ENCODE measurements around the gene USH1C. TPM values are rescaled to one million over a fixed set of nuclear protein-coding genes. Genes with fewer than 3 reads are reported as not detected.

Gene USH1C
- total RNA-seq, 1 experiment from 2014 or later: 1.0 TPM

GRCh38 chr11:17526326-17526725, 17.9 kb downstream of the USH1C start:
- H2BK20ac ChIP-seq (ENCODE audit: low read depth, low read length, poor library complexity, severe bottlenecking): no peak overlapping the region
- no peak overlapping the region for H3K9ac ChIP-seq (ENCODE audit: extremely low read depth, insufficient read length, low read length)
- Mint-ChIP-seq H3K36me3 (ENCODE audit: insufficient read depth in 1 of 3, low read depth in 3 of 3) (no peaks in the 10 kb centered on the region; a peak in 2 of 7 replicates), H3K27me3 (ENCODE audit: low read depth) (no peaks in the 10 kb centered on the region; the same call in 1 of the 2 replicates), H3K27ac (no peak overlapping the region), H3K9me3 (no peaks in the 10 kb centered on the region), H3K4me1 (peaks cover 0 to 16% of the 10 kb centered on the region in 2 experiments; a peak in 2 of 4 replicates), H3K4me3 (no peak overlapping the region)
- no peak overlapping the region for H4K5ac ChIP-seq (ENCODE audit: insufficient read length, low read depth, low read length)
- WGBS (ENCODE audit: extremely low coverage, insufficient read length, low lambda C conversion rate): no CpG with 5 or more reads among the region's 13 CpGs
- H3K18ac ChIP-seq (ENCODE audit: insufficient read length, low read depth, low read length): no peak overlapping the region
- no peak overlapping the region for H2AK5ac ChIP-seq (ENCODE audit: insufficient read length, low read length)
- no peak overlapping the region for H4K91ac ChIP-seq (ENCODE audit: insufficient read length, low read depth, low read length)
- H2AFZ ChIP-seq (ENCODE audit: low read length): no peak overlapping the region
- no peak overlapping the region for H2BK120ac ChIP-seq (ENCODE audit: low read depth, low read length, poor library complexity, severe bottlenecking)
- no peaks in the 10 kb centered on the region for H3K4me1 ChIP-seq (ENCODE audit: insufficient read depth, low read length)
- no peak overlapping the region for H3K56ac ChIP-seq (ENCODE audit: insufficient read length, low read depth, low read length)
- no peaks in the 10 kb centered on the region for H3K79me1 ChIP-seq (ENCODE audit: insufficient read depth, low read depth, low read length, poor library complexity, severe bottlenecking)
- no peak overlapping the region for H3T11ph ChIP-seq (ENCODE audit: low read length)
- no peak overlapping the region for H3K4me2 ChIP-seq (ENCODE audit: insufficient read depth, insufficient read length, low read length)
- H3K27me3 ChIP-seq (ENCODE audit: insufficient read depth, low read length): no peaks in the 10 kb centered on the region
- H3K4ac ChIP-seq (ENCODE audit: low read depth, low read length): no peak overlapping the region
- no peak overlapping the region for H4K8ac ChIP-seq (replicated peaks; ENCODE audit: insufficient read length, low read depth, low read length)
- H2BK15ac ChIP-seq (ENCODE audit: low read depth, low read length): no peak overlapping the region
- no peak for DNase-seq
- H3K23me2 ChIP-seq (ENCODE audit: insufficient read length, low read depth, low read length, poor library complexity, severe bottlenecking): no peaks in the 10 kb centered on the region
- no peak overlapping the region for H2BK12ac ChIP-seq (ENCODE audit: insufficient read length, low read depth, low read length)
- H3K23ac ChIP-seq (ENCODE audit: insufficient read length, low read depth, low read length): no peak overlapping the region
- no peaks in the 10 kb centered on the region for H4K20me1 ChIP-seq (ENCODE audit: control insufficient read depth, insufficient read depth, insufficient read length)
- TF ChIP-seq, protein P1, sequence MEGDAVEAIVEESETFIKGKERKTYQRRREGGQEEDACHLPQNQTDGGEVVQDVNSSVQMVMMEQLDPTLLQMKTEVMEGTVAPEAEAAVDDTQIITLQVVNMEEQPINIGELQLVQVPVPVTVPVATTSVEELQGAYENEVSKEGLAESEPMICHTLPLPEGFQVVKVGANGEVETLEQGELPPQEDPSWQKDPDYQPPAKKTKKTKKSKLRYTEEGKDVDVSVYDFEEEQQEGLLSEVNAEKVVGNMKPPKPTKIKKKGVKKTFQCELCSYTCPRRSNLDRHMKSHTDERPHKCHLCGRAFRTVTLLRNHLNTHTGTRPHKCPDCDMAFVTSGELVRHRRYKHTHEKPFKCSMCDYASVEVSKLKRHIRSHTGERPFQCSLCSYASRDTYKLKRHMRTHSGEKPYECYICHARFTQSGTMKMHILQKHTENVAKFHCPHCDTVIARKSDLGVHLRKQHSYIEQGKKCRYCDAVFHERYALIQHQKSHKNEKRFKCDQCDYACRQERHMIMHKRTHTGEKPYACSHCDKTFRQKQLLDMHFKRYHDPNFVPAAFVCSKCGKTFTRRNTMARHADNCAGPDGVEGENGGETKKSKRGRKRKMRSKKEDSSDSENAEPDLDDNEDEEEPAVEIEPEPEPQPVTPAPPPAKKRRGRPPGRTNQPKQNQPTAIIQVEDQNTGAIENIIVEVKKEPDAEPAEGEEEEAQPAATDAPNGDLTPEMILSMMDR (conservative IDR thresholded peaks at IDR 0.05): no peak
- no peak overlapping the region for H3K14ac ChIP-seq (ENCODE audit: insufficient read depth, low read length)
- no peak overlapping the region for H3K27ac ChIP-seq (ENCODE audit: insufficient read length, low read depth, low read length)
- H3K9me3 ChIP-seq (ENCODE audit: control insufficient read depth, low read depth, low read length): no peaks in the 10 kb centered on the region
- no peaks in the 10 kb centered on the region for H3K79me2 ChIP-seq (ENCODE audit: insufficient read depth, low read length)
- H2BK5ac ChIP-seq (ENCODE audit: insufficient read length, low read length): no peak overlapping the region
